H1 (cell line): ENCODE measurements around the gene KCNJ12. TPM values are rescaled to one million over a fixed set of nuclear protein-coding genes. Genes with fewer than 3 reads are reported as not detected.
"Not testable (repeated sequence)": the region's sequence is repeated elsewhere in the genome, so short reads cannot be mapped to it uniquely, and the experiment has no call there.

Experiments
- CTCF ChIA-PET: fragments of 300-600 bp; sonication (Branson Sonifier 250); formaldehyde crosslinking; loops from one replicate; lab custom pipeline; 2021; ENCODE audit not compliant: partially characterized antibody; lab: Charles Lee
- POLR2A ChIA-PET: fragments of 300-600 bp; sonication (Branson Sonifier 250); formaldehyde crosslinking; loops from one replicate; lab custom pipeline; 2021; ENCODE audit warnings: inconsistent platforms; ENCODE audit not compliant: partially characterized antibody; lab: Charles Lee
- DNase-seq, 2 experiments: peaks; one replicate each; pipeline versions ENCODE4 v3.0.0 to v3.0.0-alpha.2; 2010 to 2022; ENCODE audit warnings: low spot score in 2 of 2, low read depth in 1 of 2, mixed read lengths in 1 of 2
- FAIRE-seq: peaks from 2 replicates; lab custom pipeline; 2011; peaks lifted over from hg19 to GRCh38; lab: Jason Lieb, UNC
- H2AFZ ChIP-seq: 2 replicates; pipeline ENCODE4 v1.8.1; 2012; ENCODE audit warnings: low read length, inconsistent platforms
- H2AK5ac ChIP-seq: 2 replicates; pipeline ENCODE4 v1.6.1; 2013; ENCODE audit warnings: low read depth, low read length
- H2BK120ac ChIP-seq: replicated peaks from 2 replicates; pipeline ENCODE3; 2013; ENCODE audit warnings: low read depth, low read length, inconsistent platforms
- H2BK12ac ChIP-seq: 2 replicates; pipeline ENCODE4 v1.6.1; 2013; ENCODE audit warnings: low read depth, low read length
- H2BK15ac ChIP-seq: 2 replicates; pipeline ENCODE4 v1.6.1; 2013; ENCODE audit warnings: low read length
- H2BK20ac ChIP-seq: 2 replicates; pipeline ENCODE4 v1.6.1; 2013; ENCODE audit warnings: low read length
- H2BK5ac ChIP-seq: 2 replicates; pipeline ENCODE4 v1.6.1; 2013; ENCODE audit warnings: low read depth, low read length
- H3K14ac ChIP-seq: 2 replicates; pipeline ENCODE4 v1.6.1; 2013; ENCODE audit warnings: inconsistent platforms; ENCODE audit not compliant: insufficient read length
- H3K18ac ChIP-seq: 2 replicates; pipeline ENCODE4 v1.6.1; 2013; ENCODE audit warnings: low read length; ENCODE audit errors: extremely low read depth
- H3K23ac ChIP-seq: 2 replicates; pipeline ENCODE4 v1.6.1; 2013; ENCODE audit warnings: inconsistent platforms; ENCODE audit not compliant: insufficient read length
- H3K23me2 ChIP-seq: 2 replicates; pipeline ENCODE4 v1.6.1; 2013; ENCODE audit warnings: low read depth, low read length
- H3K27ac ChIP-seq: 2 replicates; pipeline ENCODE4 v1.6.1; 2011; ENCODE audit warnings: low read depth, low read length, inconsistent platforms
- H3K27me3 ChIP-seq, 4 experiments: replicated peaks in 1 of 4; 1 replicate in 1 of 4; 2 replicates in 3 of 4; pipeline versions ENCODE4 v1.6.1 to v1.8.1; 2011 to 2013; ENCODE audit warnings: low read length in 3 of 4, mild to moderate bottlenecking in 3 of 4, inconsistent platforms in 2 of 4, mixed read lengths in 2 of 4, moderate library complexity in 1 of 4; ENCODE audit not compliant: control insufficient read depth in 3 of 4, insufficient read depth in 3 of 4; ENCODE audit errors: extremely low read depth in 1 of 4
- H3K36me3 ChIP-seq, 4 experiments: 2 replicates each; pipeline versions ENCODE4 v1.6.1 to v1.8.1; 2011 to 2013; ENCODE audit warnings: mild to moderate bottlenecking in 4 of 4, low read length in 3 of 4, moderate library complexity in 2 of 4, control low read depth in 1 of 4, inconsistent platforms in 1 of 4; ENCODE audit not compliant: insufficient read depth in 4 of 4, control insufficient read depth in 2 of 4
- H3K4ac ChIP-seq: replicated peaks from 2 replicates; pipeline ENCODE3; 2013; ENCODE audit warnings: low read length, low read depth, mixed read lengths, inconsistent platforms; ENCODE audit not compliant: insufficient read length
- H3K4me1 ChIP-seq, 4 experiments: replicated peaks in 1 of 4; 1 replicate in 1 of 4; 2 replicates in 3 of 4; pipeline versions ENCODE4 v1.6.1 to v1.8.1; 2011 to 2013; ENCODE audit warnings: low read length in 3 of 4, inconsistent platforms in 2 of 4, mixed read lengths in 1 of 4; ENCODE audit not compliant: insufficient read depth in 4 of 4, control insufficient read depth in 3 of 4
- H3K4me2 ChIP-seq, 2 experiments: 2 replicates each; pipeline versions ENCODE4 v1.6.1 to v1.8.1; 2011 to 2013; ENCODE audit warnings: low read depth in 2 of 2, low read length in 2 of 2, control low read depth in 1 of 2, inconsistent platforms in 1 of 2, mild to moderate bottlenecking in 1 of 2; ENCODE audit not compliant: insufficient read depth in 1 of 2
- H3K4me3 ChIP-seq, 4 experiments: fragments of 200-600, 300-600 bp in 1 of 4; sonication (generic), shearing (Covaris generic), sonication (Bioruptor Twin) in 1 of 4; 2 replicates each; pipeline versions ENCODE4 v1.5.1 to v1.8.1; 2011 to 2016; ENCODE audit warnings: low read length in 4 of 4, low read depth in 3 of 4, control low read depth in 2 of 4, inconsistent platforms in 2 of 4, mild to moderate bottlenecking in 2 of 4, mixed read lengths in 1 of 4, moderate library complexity in 1 of 4; ENCODE audit not compliant: insufficient read depth in 2 of 4; ENCODE audit errors: extremely low read depth in 1 of 4
- H3K56ac ChIP-seq: replicated peaks from 2 replicates; pipeline ENCODE3; 2013; ENCODE audit warnings: low read depth, mild to moderate bottlenecking, mixed read lengths, low read length, inconsistent platforms; ENCODE audit not compliant: insufficient read length
- H3K79me1 ChIP-seq: 2 replicates; pipeline ENCODE4 v1.6.1; 2013; ENCODE audit warnings: low read depth, low read length, control low read depth
- H3K79me2 ChIP-seq, 2 experiments: 2 replicates each; pipeline versions ENCODE4 v1.6.1 to v1.8.1; 2012 to 2013; ENCODE audit warnings: low read length in 2 of 2, mild to moderate bottlenecking in 2 of 2, inconsistent platforms in 1 of 2; ENCODE audit not compliant: insufficient read depth in 2 of 2, control insufficient read depth in 1 of 2
- H3K9ac ChIP-seq, 4 experiments: replicated peaks in 1 of 4; 1 replicate in 1 of 4; 2 replicates in 3 of 4; pipeline versions ENCODE4 v1.6.1 to v1.8.1; 2011 to 2013; ENCODE audit warnings: low read depth in 3 of 4, low read length in 3 of 4, control low read depth in 2 of 4, mild to moderate bottlenecking in 2 of 4, moderate library complexity in 2 of 4, inconsistent platforms in 1 of 4; ENCODE audit errors: extremely low read depth in 1 of 4
- H3K9me3 ChIP-seq, 2 experiments: 2 replicates each; pipeline versions ENCODE4 v1.6.1 to v1.8.1; 2012 to 2013; ENCODE audit warnings: mild to moderate bottlenecking in 2 of 2, moderate library complexity in 2 of 2, control low read depth in 1 of 2, inconsistent platforms in 1 of 2, low read depth in 1 of 2, low read length in 1 of 2, mixed read lengths in 1 of 2; ENCODE audit not compliant: insufficient read depth in 2 of 2
- H4K20me1 ChIP-seq, 2 experiments: replicated peaks in 1 of 2; 2 replicates each; pipeline versions ENCODE3 to v1.8.1; 2011 to 2013; ENCODE audit warnings: inconsistent platforms in 2 of 2, low read length in 2 of 2, mild to moderate bottlenecking in 1 of 2; ENCODE audit not compliant: insufficient read depth in 2 of 2, control insufficient read depth in 1 of 2
- H4K5ac ChIP-seq: 2 replicates; pipeline ENCODE4 v1.6.1; 2013; ENCODE audit warnings: low read length, low read depth, mixed read lengths, inconsistent platforms; ENCODE audit not compliant: insufficient read length
- H4K8ac ChIP-seq: 2 replicates; pipeline ENCODE4 v1.8.0; 2013; ENCODE audit warnings: mild to moderate bottlenecking, moderate library complexity, low read length, inconsistent platforms; ENCODE audit not compliant: insufficient read depth; ENCODE audit errors: extremely low read depth
- H4K91ac ChIP-seq: replicated peaks from 2 replicates; pipeline ENCODE3; 2013; ENCODE audit warnings: low read length, mixed read lengths, inconsistent platforms; ENCODE audit not compliant: insufficient read length
- WGBS, 2 experiments: shearing (Covaris generic) in 1 of 2; methylation state at CpG; one replicate each; pipeline versions ENCODE4 v1.1.6 to v1.1.7; 2013 to 2015; ENCODE audit warnings: low lambda C conversion rate in 2 of 2, mixed read lengths in 2 of 2, inconsistent platforms in 1 of 2, low coverage in 1 of 2, missing lambda C conversion rate in 1 of 2; ENCODE audit not compliant: insufficient replicate concordance in 2 of 2, insufficient coverage in 1 of 2, insufficient read length in 1 of 2; ENCODE audit errors: extremely low coverage in 1 of 2, missing lambda C conversion rate in 1 of 2; 5-methylcytosine and 5-hydroxymethylcytosine counted together
- polyA plus RNA-seq, 7 experiments: library from polyadenylated mRNA; depleted of rRNA in 3 of 7; stranded (reverse) in 5 of 7; unstranded in 2 of 7; fragments of >200 nt in 5 of 7; fragments of 200-250 nt in 2 of 7; gene quantifications; 1 replicate in 5 of 7; 2 replicates in 1 of 7; 4 replicates in 1 of 7; pipeline versions ENCODE4 v1.2.1 to v1.2.3, GENCODE V29; 2011 to 2013; ENCODE audit warnings: missing spikeins in 2 of 7, mixed read lengths in 2 of 7
- total RNA-seq: library from RNA; stranded (reverse); fragmentation: NEBNext Ultra II Directional; extraction: Animal tissue kit (Norgen Biotek cat#: 25700); gene quantifications from 2 replicates; pipeline ENCODE4 v1.2.1, GENCODE V29; 2021

Gene KCNJ12
- total and polyA plus RNA-seq, 2 of the 8 experiments (the other 6 are each of a cell fraction or from before 2014, with no cell fraction given) = 1.2 to 1.5 TPM

- H2BK120ac ChIP-seq, H3K23ac ChIP-seq, DNase-seq, H2AK5ac ChIP-seq, POLR2A ChIA-PET, H3K79me1 ChIP-seq, H3K4me2 ChIP-seq, H3K4me1 ChIP-seq, H3K27ac ChIP-seq, H2BK15ac ChIP-seq, H4K8ac ChIP-seq, H3K27me3 ChIP-seq, H3K4ac ChIP-seq, H3K79me2 ChIP-seq, H4K5ac ChIP-seq, H3K9ac ChIP-seq, H2BK5ac ChIP-seq, H3K36me3 ChIP-seq, H2BK12ac ChIP-seq, H3K14ac ChIP-seq, H3K4me3 ChIP-seq, FAIRE-seq, H3K23me2 ChIP-seq, H4K91ac ChIP-seq, H3K18ac ChIP-seq, H3K56ac ChIP-seq, H2BK20ac ChIP-seq, H4K20me1 ChIP-seq, H3K9me3 ChIP-seq, H2AFZ ChIP-seq: not testable (repeated sequence)
- 91% methylated on average over 9 of the region's 9 CpGs; no CpG with 5 or more reads in 1 of the 2 experiments for WGBS, 2 experiments
- CTCF ChIA-PET = interaction anchor here (1.2 kb wide), 1 partner anchor 139 kb away, joined by 3 read pairs; no protein-coding TSS in a partner anchor
Observed at GRCh38 chr17:21423190-21423493, 47.0 kb downstream of the KCNJ12 start.

- not testable (repeated sequence) for FAIRE-seq, H2BK5ac ChIP-seq
- 86% methylated on average over 6 of the region's 7 CpGs; no CpG with 5 or more reads in 1 of the 2 experiments for WGBS, 2 experiments
Observed at GRCh38 chr17:21424697-21425096, 48.5 kb downstream of the KCNJ12 start.

More at GRCh38 chr17:21424697-21425096, 48.5 kb downstream of the KCNJ12 start:
- DNase-seq, H3K56ac ChIP-seq, H2AFZ ChIP-seq, H3K18ac ChIP-seq, H3K4me2 ChIP-seq, H3K79me2 ChIP-seq, H3K36me3 ChIP-seq, H2BK120ac ChIP-seq, H3K14ac ChIP-seq, H2BK12ac ChIP-seq, H2AK5ac ChIP-seq, POLR2A ChIA-PET, H2BK15ac ChIP-seq, H3K79me1 ChIP-seq, H4K20me1 ChIP-seq, H3K9ac ChIP-seq, H3K4me3 ChIP-seq, H3K9me3 ChIP-seq, H3K4me1 ChIP-seq, H3K27me3 ChIP-seq, H4K8ac ChIP-seq, H2BK20ac ChIP-seq, CTCF ChIA-PET, H4K91ac ChIP-seq, H3K4ac ChIP-seq, H3K23ac ChIP-seq, H4K5ac ChIP-seq, H3K23me2 ChIP-seq, H3K27ac ChIP-seq: not testable (repeated sequence)
